AG09309 (cell line): ENCODE measurements around the gene ZNF286A.
"Not testable (repeated sequence)": the region's sequence is repeated elsewhere in the genome, so short reads cannot be mapped to it uniquely, and the experiment has no call there.

Experiments used
- DNase-seq: peaks from one replicate; pipeline ENCODE4 v3.0.0-alpha.2; 2010; ENCODE audit warnings: low read depth
- H3K4me3 ChIP-seq: 2 replicates; pipeline ENCODE4 v1.5.1; 2011; ENCODE audit warnings: mild to moderate bottlenecking, low read depth, low read length, moderate library complexity; ENCODE audit not compliant: control insufficient read depth
- TF ChIP-seq, protein P1 (sequence below): IDR thresholded peaks from 2 replicates; pipeline ENCODE4 v1.5.1; 2011; ENCODE audit warnings: mild to moderate bottlenecking, low read depth, low read length, inconsistent platforms; ENCODE audit not compliant: insufficient read depth, control insufficient read depth; ENCODE audit errors: missing control alignments

Gene ZNF286A

GRCh38 chr17:15742921-15743320, 43.4 kb downstream of the ZNF286A start:
- TF ChIP-seq, protein P1, sequence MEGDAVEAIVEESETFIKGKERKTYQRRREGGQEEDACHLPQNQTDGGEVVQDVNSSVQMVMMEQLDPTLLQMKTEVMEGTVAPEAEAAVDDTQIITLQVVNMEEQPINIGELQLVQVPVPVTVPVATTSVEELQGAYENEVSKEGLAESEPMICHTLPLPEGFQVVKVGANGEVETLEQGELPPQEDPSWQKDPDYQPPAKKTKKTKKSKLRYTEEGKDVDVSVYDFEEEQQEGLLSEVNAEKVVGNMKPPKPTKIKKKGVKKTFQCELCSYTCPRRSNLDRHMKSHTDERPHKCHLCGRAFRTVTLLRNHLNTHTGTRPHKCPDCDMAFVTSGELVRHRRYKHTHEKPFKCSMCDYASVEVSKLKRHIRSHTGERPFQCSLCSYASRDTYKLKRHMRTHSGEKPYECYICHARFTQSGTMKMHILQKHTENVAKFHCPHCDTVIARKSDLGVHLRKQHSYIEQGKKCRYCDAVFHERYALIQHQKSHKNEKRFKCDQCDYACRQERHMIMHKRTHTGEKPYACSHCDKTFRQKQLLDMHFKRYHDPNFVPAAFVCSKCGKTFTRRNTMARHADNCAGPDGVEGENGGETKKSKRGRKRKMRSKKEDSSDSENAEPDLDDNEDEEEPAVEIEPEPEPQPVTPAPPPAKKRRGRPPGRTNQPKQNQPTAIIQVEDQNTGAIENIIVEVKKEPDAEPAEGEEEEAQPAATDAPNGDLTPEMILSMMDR = no peak
- no peak for DNase-seq
- no peak overlapping the region for H3K4me3 ChIP-seq

DNA sequence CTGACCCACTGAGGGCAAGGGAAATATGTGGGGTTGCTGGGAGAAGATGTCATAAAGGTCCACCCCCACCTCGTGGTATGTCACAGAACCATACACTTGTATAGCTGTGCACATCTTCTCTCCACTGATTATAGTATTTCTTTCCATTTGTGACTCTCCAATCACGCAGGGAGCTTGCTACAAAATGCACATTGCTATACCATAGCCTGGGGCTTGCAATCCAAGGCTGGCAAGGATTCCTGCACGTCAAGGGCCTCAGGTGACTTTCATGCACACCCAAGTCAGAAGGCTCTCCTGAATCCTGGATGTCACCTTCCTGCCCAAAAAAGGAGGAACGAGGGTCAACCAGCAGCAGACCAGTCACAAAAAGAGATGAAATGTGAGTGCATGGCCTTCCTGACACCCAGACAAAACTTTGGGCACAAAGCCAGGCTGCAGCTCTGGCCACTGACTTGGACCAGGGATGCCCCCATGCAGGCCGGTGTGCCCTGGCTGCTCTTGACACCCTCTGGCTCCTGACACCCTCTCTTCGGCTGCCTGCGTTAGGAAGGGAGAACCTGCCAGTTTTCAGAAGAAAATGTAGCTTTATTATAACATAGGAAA, 44.6 kb downstream of the ZNF286A start:
- no peak for DNase-seq
- TF ChIP-seq, protein P1 = no peak
- H3K4me3 ChIP-seq = no peak overlapping the region

GRCh38 chr17:15744885-15745284, 45.3 kb downstream of the ZNF286A start:
- TF ChIP-seq, protein P1 = no peak
- no peak overlapping the region for H3K4me3 ChIP-seq
- DNase-seq = no peak

DNA sequence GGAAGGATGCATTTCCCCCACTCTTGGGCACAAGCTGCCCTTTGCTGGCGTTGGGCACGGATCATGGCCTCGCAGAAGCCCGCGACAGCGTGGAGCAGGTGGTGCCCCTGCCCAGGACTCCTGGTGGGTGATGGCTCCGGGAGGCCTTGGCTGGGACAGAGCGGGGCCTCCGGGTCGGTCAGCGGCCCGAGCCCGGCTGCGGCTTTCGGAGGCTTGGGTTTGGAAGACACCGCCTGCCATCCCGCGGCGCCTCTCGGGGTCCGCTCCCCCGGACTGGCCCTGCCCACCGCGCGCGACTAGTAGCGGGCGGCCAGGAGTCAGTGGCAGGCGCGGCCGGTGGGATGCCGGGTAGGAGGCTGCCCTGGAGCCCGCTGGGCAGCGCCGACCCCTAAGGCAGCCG, 49.9 kb downstream of the ZNF286A start:
- not testable (repeated sequence) for DNase-seq, H3K4me3 ChIP-seq

- H3K4me3 ChIP-seq, DNase-seq: not testable (repeated sequence)
Observed at GRCh38 chr17:15768865-15769533, 69.4 kb downstream of the ZNF286A start.
